ENCODE results near the gene PLAAT3. TPM values are rescaled to one million over a fixed set of nuclear protein-coding genes. Genes with fewer than 3 reads are reported as not detected.
"Not testable (repeated sequence)": the region's sequence is repeated elsewhere in the genome, so short reads cannot be mapped to it uniquely, and the experiment has no call there.

Gene PLAAT3
- total RNA-seq, 2 donors from 2014 or later: 6.3 to 11.5 TPM

- Mint-ChIP-seq H3K9me3 (no peaks in the 10 kb centered on the region), H3K27ac (peak within 1 kb of the TSS; percentile 83), H3K4me3 (peak within 1 kb of the TSS; percentile 84 to 91), H3K4me1 (ENCODE audit: low read depth) (peaks cover 85% of the 10 kb centered on the region), H3K36me3 (ENCODE audit: insufficient read depth in 2 of 2) (no peaks in the 10 kb centered on the region), H3K27me3 (ENCODE audit: low read depth) (no peaks in the 10 kb centered on the region)
- ATAC-seq (replicated peaks in 1 of 2) (peak; percentile 41 to 42), DNase-seq (peak; percentile 18 to 35)
Measured at GRCh38 chr11:63536669-63537292, 77.5 kb downstream of the PLAAT3 start, which contains the start of gene PLAAT4. Gene PLAAT4, plus strand, starts transcription at chr11:63536808. Its CDS starts 61 bp downstream, at chr11:63536869.

- Mint-ChIP-seq H3K27me3 (ENCODE audit: low read depth) (no peaks in the 10 kb centered on the region), H3K4me1 (ENCODE audit: low read depth) (peaks cover 91% of the 10 kb centered on the region), H3K9me3 (no peaks in the 10 kb centered on the region), H3K36me3 (ENCODE audit: insufficient read depth in 2 of 2) (no peaks in the 10 kb centered on the region), H3K4me3 (peak overlapping the region; percentile 84 to 91), H3K27ac (peak overlapping the region; percentile 83)
- ATAC-seq (replicated peaks in 1 of 2) (peak; percentile 66 to 69), DNase-seq (peak; percentile 69 to 74)
Measured at GRCh38 chr11:63535734-63536133, 78.5 kb downstream of the PLAAT3 start.

- Mint-ChIP-seq H3K27ac (peak overlapping the region; percentile 83), H3K4me1 (ENCODE audit: low read depth) (peaks cover 87% of the 10 kb centered on the region), H3K9me3 (no peaks in the 10 kb centered on the region), H3K4me3 (peak overlapping the region; percentile 84 to 91), H3K27me3 (ENCODE audit: low read depth) (no peaks in the 10 kb centered on the region), H3K36me3 (ENCODE audit: insufficient read depth in 2 of 2) (no peaks in the 10 kb centered on the region)
- ATAC-seq (replicated peaks in 1 of 2) (peak; percentile 59 to 68), DNase-seq (peak; percentile 47 to 51)
Measured at GRCh38 chr11:63534895-63535461, 79.3 kb downstream of the PLAAT3 start.

GRCh38 chr11:63534076-63534475 lies 80.2 kb downstream of the PLAAT3 start:
- H3K27me3 Mint-ChIP-seq (ENCODE audit: low read depth): no peaks in the 10 kb centered on the region
- no peaks in the 10 kb centered on the region for H3K9me3 Mint-ChIP-seq
- H3K36me3 Mint-ChIP-seq (ENCODE audit: insufficient read depth in 2 of 2): no peaks in the 10 kb centered on the region
- ATAC-seq (replicated peaks in 1 of 2): no peak
- DNase-seq: no peak
- peaks cover 93% of the 10 kb centered on the region for H3K4me1 Mint-ChIP-seq (ENCODE audit: low read depth)
- H3K27ac Mint-ChIP-seq: peak overlapping the region; percentile 63
- H3K4me3 Mint-ChIP-seq: peak overlapping the region in 1 of 2 donors; percentile 42

- Mint-ChIP-seq H3K4me1 (ENCODE audit: low read depth) (peaks cover 88% of the 10 kb centered on the region), H3K27ac (no peak overlapping the region), H3K4me3 (no peak overlapping the region), H3K36me3 (ENCODE audit: insufficient read depth in 2 of 2) (no peaks in the 10 kb centered on the region), H3K9me3 (no peaks in the 10 kb centered on the region), H3K27me3 (ENCODE audit: low read depth) (no peaks in the 10 kb centered on the region)
- DNase-seq: no peak
- ATAC-seq (replicated peaks in 1 of 2): no peak
Measured at GRCh38 chr11:63532799-63533475, 81.3 kb downstream of the PLAAT3 start.

GRCh38 chr11:63532117-63532516 lies 82.1 kb downstream of the PLAAT3 start:
- no peak overlapping the region for H3K27ac Mint-ChIP-seq
- H3K4me3 Mint-ChIP-seq: peak overlapping the region; percentile 30 to 63
- no peaks in the 10 kb centered on the region for H3K36me3 Mint-ChIP-seq (ENCODE audit: insufficient read depth in 2 of 2)
- ATAC-seq (replicated peaks in 1 of 2) (no peak), DNase-seq (no peak)
- H3K27me3 Mint-ChIP-seq (ENCODE audit: low read depth): no peaks in the 10 kb centered on the region
- no peaks in the 10 kb centered on the region for H3K9me3 Mint-ChIP-seq
- peaks cover 85% of the 10 kb centered on the region for H3K4me1 Mint-ChIP-seq (ENCODE audit: low read depth)

GRCh38 chr11:63531074-63531792 lies 83.0 kb downstream of the PLAAT3 start:
- not testable (repeated sequence) for H3K27ac Mint-ChIP-seq; H3K36me3 Mint-ChIP-seq (ENCODE audit: insufficient read depth in 2 of 2); H3K27me3 Mint-ChIP-seq (ENCODE audit: low read depth); H3K9me3 Mint-ChIP-seq
- DNase-seq (peak; percentile 62 to 70), ATAC-seq (replicated peaks in 1 of 2) (peak; percentile 77 to 85)
- H3K4me1 Mint-ChIP-seq (ENCODE audit: low read depth): peaks cover 76% of the 10 kb centered on the region
- H3K4me3 Mint-ChIP-seq: peak overlapping the region; percentile 33 to 63

- no peak for DNase-seq
- Mint-ChIP-seq H3K4me1 (ENCODE audit: low read depth) (peaks cover 64% of the 10 kb centered on the region), H3K36me3 (ENCODE audit: insufficient read depth in 2 of 2) (peaks cover 0 to 1% of the 10 kb centered on the region in 2 donors), H3K27me3 (ENCODE audit: low read depth) (no peaks in the 10 kb centered on the region), H3K4me3 (no peak overlapping the region), H3K9me3 (no peaks in the 10 kb centered on the region), H3K27ac (no peak overlapping the region)
- ATAC-seq (replicated peaks in 1 of 2): no peak
Measured at GRCh38 chr11:63530021-63530420, 84.2 kb downstream of the PLAAT3 start.

- DNase-seq; H3K4me3 Mint-ChIP-seq; H3K36me3 Mint-ChIP-seq (ENCODE audit: insufficient read depth in 2 of 2); H3K9me3 Mint-ChIP-seq; H3K27me3 Mint-ChIP-seq (ENCODE audit: low read depth); ATAC-seq (replicated peaks in 1 of 2); H3K27ac Mint-ChIP-seq: not testable (repeated sequence)
- H3K4me1 Mint-ChIP-seq (ENCODE audit: low read depth): peaks cover 58% of the 10 kb centered on the region
Measured at GRCh38 chr11:63529373-63529772, 84.9 kb downstream of the PLAAT3 start.

- peak overlapping the region; percentile 0 for H3K27ac Mint-ChIP-seq
- not testable (repeated sequence) for H3K36me3 Mint-ChIP-seq (ENCODE audit: insufficient read depth in 2 of 2); DNase-seq; ATAC-seq (replicated peaks in 1 of 2); H3K9me3 Mint-ChIP-seq; H3K27me3 Mint-ChIP-seq (ENCODE audit: low read depth); H3K4me3 Mint-ChIP-seq
- H3K4me1 Mint-ChIP-seq (ENCODE audit: low read depth): peaks cover 52% of the 10 kb centered on the region
Measured at GRCh38 chr11:63528729-63529278, 85.4 kb downstream of the PLAAT3 start.

GRCh38 chr11:63528156-63528555 lies 86.1 kb downstream of the PLAAT3 start:
- DNase-seq; ATAC-seq (replicated peaks in 1 of 2); H3K4me3 Mint-ChIP-seq; H3K36me3 Mint-ChIP-seq (ENCODE audit: insufficient read depth in 2 of 2); H3K27me3 Mint-ChIP-seq (ENCODE audit: low read depth); H3K9me3 Mint-ChIP-seq; H3K27ac Mint-ChIP-seq: not testable (repeated sequence)
- peaks cover 46% of the 10 kb centered on the region for H3K4me1 Mint-ChIP-seq (ENCODE audit: low read depth)

GRCh38 chr11:63527667-63528066 lies 86.6 kb downstream of the PLAAT3 start:
- Mint-ChIP-seq H3K4me3 (no peak overlapping the region), H3K27ac (no peak overlapping the region), H3K4me1 (ENCODE audit: low read depth) (peaks cover 41% of the 10 kb centered on the region), H3K9me3 (peaks cover 0 to 3% of the 10 kb centered on the region in 2 donors), H3K27me3 (ENCODE audit: low read depth) (no peaks in the 10 kb centered on the region), H3K36me3 (ENCODE audit: insufficient read depth in 2 of 2) (peaks cover 4 to 5% of the 10 kb centered on the region in 2 donors)
- ATAC-seq (replicated peaks in 1 of 2): no peak
- no peak for DNase-seq

All from activated T-cell treated with anti-CD3 and anti-CD28 coated beads, Interleukin-2, amount 50 U/mL, for 72 hours (primary cell).